Stimulated activated CD4-positive, alpha-beta T cell treated with anti-CD3 and anti-CD28 coated beads, Interleukin-2, amount 100 ng/mL, for 48 hours (primary cell): ENCODE measurements around the gene SEMA4D.

Experiments used
- DNase-seq, 2 donors: peaks; one replicate each; pipeline ENCODE4 v3.0.0-alpha.2; 2020

Gene SEMA4D

DNA sequence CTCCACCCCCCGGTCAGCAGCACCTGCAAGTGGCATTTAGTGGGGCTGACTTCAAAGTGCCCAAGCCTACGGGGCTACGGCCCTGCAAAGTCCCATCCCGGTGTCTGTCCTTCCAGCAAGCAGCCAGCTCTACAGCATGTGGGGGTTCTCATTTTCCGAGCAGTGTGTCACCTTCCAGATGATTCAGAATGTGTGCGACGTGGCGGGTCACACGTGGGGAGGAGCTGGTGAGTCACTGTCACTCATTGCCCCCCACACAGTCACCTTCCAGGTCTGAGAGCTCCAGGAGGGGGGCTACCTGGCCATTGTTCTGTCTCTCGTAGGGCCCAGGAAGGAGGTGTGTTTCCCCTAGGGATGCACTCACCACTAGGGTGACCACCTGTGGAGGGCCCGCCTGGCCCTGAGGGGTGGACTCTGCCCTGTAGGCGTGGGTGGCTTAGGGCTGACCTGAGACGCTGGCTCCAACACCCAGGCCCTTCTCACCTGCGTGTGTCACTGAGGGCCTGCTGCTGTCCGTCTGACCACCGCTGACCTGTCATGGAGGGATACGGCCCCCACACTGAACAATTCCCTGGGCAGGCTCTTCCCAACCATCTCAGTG is 70.2 kb downstream of the SEMA4D start:
- DNase-seq, result peak; percentile 71 to 73

DNA sequence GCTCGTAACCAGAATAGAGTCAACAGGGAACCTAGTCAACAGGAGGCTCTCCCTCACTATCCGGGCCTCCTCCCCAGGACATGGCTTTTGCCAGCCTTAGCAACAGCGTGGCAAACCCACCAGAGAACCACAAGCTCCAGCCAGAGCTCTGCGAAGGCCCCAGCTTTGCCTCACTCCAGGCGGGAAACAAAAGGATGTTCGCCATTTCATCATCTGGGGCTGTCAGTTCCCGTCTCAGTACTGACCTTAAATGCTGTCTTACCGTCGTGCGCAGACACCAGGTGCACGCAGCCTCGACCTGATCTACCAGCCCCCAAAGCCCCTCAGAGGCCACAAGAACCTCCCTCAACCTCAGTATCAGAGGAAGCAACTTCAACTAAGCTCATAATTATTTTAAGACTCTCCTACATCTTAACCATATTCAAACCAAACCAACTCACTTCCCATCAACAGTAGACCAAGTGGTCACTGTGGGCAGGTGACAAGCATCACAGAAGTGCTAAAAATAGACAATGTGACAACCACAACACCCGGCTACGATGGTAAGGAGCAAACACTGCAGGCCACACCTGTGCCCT is 71.4 kb downstream of the SEMA4D start:
- DNase-seq, result no peak

DNA sequence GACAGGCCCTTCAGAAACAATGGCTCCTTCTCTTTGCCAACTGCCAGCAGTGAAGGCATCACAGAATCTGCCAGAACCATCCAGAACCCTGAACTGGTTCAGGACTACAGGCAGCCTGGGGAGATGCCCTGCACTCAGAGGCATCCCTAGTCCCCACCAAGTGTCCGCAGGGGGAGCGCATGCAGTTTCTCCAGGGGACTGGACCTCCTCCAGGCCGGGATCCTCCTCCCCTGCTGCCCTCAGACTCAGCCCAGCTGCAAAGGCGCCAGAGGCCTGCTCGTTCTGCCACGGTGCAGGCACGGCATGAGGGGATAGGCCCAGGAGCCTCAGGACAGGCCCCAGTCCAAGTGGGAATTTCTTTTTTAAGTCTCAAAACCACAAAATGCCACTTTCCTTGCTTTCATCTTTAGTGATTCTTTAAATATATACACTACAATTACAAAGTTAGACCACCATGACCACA is 72.0 kb downstream of the SEMA4D start:
- no peak for DNase-seq

DNA sequence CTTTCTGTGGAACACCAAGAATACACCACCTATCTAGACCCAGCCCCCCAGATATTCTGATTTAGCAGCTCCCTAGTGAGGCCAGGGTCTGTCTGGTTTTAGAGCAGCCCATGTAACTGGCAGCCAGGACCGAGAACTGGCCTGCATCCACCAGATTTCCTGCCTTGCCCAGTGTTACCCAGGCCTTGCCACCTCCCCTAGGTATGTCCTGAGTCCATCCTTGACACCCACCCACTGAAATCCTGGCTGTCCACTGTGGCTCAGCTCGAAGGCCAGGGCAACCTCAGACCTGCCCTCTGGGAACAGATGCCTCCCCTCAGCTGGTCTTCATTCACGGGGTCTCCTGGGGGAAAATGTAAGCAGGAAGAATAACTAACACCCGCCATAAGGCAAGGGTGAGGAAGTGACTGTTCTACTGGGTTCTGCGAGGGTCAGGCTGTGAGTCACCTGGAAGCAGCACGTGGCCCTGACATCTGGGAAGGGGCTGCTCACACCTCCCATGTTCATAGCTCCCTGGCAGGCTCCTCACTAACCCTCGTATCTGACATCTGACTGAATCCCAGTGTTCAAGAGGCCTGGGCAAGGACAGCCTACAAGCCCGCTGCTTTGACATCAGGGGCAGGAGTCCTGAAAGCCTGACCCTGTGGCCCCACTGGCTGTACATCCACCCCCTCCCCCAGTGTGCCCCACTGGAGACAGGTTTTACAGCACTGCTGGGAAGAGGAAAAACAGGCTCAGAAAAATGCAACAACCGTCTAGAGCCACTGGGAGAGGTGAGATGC is 72.7 kb downstream of the SEMA4D start:
- DNase-seq, result no peak

DNA sequence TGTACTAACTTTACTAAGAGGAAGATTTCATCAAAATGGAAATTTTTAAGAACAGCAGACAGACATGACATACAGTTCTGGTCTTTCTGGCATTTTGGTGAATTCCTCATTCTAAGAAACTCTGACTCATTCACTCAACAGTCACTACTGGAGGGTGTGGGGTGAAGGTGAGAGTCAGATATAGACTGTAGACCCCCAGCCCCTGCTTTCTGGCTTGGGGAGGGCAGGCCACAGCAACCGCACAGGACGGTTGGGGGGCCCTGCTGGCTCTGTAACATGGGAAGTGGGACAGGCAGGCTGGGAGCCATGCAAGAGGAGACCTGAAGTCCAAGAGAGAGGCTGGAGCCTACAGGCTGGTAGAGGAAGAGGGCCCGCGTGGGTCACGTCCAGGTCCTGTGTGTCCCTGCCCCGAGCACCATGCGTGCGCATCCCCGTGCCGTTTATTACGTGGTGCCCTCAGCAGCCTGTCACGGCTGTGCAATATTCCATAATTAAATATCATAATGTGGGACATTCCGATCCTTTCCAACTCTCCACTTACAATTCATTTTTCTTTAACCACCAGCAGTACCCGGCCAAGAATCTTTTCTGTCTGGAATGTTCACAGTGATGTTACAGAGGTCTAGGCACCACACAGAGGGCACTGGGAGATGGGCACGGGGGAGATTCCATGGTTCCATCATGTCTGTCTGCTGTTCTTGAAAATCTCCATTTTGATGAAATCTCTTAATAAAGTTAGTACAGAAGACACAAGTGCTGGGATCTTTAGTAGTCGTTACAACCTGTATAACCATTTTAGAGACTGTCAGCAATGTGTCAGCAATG is 75.5 kb downstream of the SEMA4D start:
- peak in 1 of 2 donors; percentile 51 for DNase-seq

DNA sequence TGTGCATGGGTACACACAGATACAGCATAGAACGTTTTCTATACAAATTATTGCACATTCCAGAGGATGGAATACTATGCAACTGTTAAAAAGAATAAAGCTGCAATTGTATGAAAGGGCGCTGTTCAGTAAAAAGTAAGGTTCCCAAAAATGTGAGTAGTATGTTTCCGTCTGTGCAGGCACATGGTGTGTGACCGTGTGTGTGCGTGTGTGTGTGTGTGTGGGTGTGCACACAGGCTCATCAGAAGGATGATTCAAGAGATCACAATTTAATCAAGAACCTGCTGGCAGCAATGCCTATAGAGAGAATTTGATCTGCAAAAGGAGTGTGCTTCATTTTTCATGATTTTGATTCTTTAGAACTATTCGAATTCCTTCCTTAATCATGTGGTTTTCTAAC is 76.3 kb downstream of the SEMA4D start:
- DNase-seq, result no peak

DNA sequence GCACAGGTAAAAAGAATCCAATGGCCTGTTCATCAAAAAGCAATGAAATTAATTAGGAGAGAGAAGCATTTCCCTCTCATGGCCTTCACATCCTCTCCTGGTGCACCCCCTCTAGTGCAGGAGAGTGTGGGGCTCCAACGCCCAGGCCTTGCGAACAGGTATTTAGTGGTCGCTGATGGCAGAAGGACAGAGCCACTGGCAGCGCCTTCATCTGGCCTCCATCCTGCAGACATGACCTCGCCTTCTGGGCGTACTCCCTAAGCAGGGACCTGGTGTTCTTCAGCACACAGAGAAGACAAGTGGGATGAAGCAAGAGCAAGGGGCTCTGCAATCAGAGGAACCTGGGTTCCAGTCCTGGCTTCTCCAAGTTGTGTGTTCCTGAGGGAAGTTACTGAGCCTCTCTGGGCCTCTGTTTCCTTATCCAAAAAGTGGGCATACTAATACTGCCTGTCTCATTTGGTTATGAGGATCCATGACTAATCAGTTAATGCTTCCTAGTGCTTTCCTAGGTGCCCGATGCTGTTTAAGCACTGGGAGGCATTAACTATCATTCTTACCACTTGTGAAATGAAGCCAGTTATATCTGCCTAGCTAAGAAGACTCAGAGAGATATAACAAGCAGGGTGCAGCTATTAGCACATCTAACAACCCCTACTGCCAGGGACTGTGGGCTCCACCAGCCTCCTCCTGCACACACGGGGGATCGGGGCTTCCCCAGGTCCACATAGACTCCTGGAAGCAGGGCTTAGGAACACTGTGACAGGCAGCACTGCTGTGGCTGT is 77.3 kb downstream of the SEMA4D start:
- DNase-seq, result no peak

DNA sequence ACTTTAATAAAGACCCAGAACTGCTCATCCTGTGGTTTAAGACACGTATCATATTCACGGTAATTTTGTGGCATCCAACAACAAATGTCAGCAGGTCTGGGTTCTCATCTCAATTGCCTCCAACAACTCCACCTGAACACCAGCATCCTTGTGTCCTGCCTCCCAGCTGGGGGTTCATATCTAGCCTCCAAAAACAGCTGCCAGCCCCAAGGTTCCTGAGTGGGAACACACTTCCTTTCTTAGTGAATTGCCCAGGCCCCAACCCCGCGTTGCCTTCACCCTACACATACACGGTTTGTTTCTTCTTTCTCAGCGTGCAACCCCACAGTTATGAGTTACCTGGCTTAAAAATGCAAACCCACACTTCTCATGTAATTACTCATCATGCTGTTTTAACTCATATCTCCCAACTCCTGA is 77.9 kb downstream of the SEMA4D start:
- peak in 1 of 2 donors; percentile 57 for DNase-seq

DNA sequence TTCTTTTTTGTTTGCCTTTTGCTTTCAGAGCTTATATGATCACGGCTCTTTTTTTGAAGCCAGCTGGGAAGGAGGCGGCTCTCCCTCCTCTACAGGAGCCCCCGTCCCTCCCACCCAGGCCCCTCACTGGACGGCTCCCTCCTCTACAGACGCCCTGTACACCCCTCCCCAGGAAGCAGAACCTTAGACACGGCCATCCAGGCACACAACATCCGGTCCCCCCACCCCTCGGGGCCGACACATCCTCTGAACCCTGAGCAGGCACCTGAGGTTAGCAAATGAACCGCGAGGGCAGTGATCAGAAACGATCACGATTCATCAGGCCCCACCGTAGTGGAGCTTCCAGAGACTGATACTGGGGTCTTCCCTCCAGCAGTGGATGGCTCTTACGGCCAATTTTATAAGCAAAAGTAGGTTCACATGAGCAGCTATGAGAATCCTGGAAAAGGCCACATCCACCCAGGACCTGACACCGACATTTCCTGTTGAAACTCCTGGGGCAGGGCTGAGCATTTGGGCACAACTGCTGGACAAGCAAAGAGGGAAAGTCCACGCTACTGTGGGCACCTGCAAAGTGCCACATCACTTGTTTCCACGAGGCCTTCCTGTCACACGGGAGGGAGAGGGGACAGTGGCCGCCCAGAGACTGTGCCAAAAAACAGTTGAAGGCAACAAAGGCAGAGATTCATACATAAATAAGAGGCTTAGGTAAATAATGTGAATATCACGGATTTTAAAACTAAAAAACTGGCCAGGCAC is 78.9 kb downstream of the SEMA4D start:
- DNase-seq, result peak; percentile 54 to 57

DNA sequence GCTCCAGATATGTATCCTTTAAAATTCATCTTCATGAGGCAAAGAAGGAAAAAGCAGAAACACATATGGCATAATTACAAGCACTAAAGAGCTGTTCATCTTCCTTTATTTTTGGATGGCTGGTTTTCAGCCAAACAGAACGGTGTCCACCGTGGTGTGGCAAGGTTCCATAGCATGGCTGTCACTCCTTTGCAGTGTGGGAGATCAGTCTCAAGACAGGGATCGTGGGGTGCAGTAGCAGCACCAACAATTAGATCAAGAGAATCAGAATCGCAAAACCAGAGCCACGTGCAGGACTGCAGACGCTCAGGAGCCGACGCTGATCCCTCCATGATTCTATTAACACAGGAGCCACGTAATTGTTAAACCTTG is 79.5 kb downstream of the SEMA4D start:
- no peak for DNase-seq

DNA sequence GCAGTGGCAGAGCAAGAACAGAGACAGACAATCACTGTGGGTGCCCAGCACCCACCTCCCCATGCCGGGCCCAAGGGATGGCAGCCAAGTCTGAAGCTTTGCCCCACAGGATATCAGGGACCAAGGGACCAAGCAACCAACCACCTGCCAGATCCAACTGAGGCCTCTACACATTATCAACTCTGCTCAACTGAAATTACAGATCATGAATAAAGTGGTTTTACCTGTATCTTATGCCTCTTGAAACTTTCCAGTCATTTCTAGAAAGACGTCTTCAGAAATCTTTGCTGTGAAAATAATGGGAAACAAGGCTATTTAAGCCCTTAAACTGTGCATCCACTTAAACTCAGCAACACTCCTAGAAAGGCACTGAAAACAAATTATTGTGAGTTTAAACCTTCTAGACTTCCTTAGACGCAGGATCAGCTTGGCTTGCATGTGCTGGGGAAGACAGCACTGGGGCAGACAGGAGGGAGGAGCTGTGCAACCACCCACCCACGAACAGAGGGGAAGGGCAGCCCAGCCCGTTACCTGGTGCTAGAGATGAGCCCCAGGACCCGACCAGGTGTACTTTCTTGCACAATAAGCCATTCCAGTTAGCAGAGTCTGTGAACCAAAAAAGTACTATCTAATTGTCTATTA is 80.0 kb downstream of the SEMA4D start:
- no peak for DNase-seq

DNA sequence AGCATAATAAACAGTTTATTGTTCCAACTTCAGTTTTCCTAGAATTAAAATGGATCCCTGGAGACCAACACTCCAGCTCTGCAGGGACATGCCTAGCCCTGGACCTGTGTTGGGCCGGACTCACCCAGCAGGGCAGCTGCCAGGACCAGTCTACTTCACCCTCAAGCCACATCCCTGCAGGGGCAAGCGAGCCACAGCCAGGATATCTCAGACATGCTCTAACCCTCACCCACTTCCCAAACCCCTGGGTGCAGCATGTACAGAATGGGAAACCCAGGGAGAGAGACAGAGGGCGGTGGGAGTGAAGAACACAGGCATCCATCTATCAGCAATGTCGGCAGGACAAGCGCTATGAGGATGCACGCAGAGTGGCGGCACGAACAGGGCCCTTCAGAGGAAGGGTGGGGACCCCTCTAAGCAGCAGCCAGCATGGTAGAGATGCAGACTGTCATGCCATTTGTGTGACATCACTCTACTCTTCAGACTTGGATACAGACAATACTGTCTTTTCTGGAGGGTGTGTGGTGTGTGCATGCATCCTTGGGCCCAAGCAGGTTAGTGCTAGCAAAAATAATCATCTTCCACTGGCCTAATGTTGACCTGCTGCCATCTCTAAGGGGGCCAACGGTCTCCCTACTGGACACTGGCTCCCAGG is 83.1 kb downstream of the SEMA4D start:
- no peak for DNase-seq

DNA sequence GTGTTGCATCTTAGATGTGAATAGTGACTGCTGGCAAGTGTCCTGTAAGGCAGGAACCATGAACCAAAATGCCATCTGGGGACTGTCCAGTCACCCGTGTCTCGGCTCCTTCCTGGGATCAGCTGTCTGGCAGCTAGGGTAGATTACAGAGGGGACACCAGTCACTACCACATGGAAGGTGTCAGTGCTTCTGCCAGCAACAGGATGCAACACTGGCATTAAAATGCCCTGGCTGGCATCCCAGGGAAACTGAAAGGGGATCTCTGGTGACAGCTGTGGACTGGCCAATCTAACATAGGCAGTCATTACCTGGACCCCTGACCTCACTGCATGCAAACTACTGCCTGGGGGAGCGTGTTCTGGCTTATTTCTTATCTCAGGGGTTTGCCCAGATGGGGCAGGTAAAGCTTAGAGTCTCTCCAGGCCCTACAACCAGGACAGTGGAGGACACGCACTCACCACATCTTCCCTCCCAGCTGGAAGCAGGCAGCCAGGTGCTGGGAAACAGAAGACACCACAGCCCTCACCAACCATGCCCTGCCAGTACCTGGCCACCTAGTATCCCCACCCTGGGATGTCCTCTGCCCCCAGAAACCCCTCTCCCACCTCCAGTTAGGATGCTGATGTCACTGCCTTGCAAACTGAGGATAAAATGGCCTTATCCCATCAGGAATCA is 83.8 kb downstream of the SEMA4D start:
- no peak for DNase-seq

DNA sequence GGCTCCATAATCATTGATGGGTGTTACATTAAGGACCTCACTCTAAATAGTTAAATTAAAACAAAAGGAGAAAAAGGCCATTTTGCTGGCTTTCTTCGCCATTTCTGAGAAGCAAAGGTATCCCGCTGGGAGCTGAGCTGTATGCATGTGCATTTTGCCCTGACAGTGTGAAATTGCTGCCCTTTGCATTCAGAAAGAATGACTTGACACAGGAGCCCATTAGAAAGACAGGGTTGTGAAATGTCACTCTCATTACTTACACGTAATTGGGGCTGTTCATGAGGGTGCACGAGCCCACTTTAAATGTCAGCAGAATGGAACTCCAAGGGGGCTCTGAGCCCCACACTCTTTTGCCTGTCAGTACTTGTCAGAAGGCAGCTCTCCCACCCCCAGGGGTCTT is 85.0 kb downstream of the SEMA4D start:
- DNase-seq, result no peak

DNA sequence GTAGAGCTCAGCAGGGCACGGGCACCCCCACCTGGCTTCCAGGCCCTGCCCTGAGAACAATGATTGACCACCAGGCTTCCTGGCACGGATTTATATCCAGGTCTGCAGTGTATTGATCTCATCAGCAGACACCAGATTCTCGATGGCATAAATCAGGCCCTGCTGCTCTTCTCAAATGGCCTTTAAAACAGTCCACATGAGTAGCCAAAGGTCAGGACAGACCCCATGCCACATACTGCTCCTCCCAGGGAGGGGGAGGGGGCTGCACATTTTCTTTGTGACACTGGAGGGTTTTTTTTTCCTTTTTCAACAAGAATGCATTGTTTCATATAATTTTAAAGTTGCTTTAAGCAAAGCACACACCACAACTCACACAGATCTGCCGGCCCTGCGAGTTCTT is 85.4 kb downstream of the SEMA4D start:
- no peak for DNase-seq

DNA sequence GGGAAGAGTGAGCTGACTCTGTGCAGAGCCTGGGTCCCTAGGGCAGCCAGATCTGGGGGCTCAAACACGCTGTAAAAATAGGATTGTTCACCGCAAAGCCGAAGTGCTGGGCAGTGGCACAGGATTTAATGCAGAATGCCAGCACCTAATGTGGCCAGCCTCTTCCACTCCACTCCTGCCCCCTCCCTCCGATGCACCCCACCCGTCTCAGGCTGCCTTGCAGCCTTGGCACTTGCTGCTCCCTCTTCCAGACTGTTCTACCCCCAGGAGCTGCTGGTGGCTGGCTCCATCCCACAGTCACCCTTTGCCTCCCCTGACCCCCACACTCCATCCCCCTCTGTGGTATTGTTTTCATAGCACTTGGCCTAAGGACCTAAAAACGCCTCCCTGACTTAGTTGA is 86.2 kb downstream of the SEMA4D start:
- no peak for DNase-seq

DNA sequence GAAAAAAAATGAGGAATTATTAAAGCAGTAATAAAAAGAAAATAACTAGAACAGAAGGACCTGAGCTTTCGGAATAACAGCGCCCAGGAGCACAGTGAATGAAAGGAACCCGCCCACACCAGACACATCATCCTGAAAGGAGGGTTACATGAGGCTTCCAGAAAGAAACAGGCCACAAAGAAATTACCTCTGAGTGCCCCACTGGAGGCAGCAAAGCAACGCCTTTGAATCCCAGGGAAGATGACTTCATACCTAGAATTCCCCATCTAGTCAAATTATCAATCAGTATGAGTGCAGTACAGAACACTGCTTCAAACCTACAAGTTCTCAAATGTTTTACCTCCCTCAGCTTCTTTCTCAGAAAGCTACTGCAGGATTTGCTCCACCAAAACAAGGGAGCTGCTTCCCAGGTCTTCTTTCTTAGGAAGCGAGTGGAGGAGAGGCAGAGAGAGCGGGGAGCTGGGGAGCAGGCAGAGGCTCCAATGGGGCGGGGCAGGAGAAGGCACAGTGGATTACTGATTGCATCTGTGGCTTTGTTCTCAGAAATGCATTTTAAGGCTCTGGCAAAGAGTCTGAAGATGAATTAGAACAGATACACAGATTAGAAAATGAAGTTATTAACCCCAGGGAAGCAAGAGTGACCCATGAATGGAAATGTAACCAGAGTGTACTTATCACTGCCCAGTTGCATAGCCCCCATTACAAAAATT is 87.1 kb downstream of the SEMA4D start:
- peak; percentile 51 to 59 for DNase-seq

DNA sequence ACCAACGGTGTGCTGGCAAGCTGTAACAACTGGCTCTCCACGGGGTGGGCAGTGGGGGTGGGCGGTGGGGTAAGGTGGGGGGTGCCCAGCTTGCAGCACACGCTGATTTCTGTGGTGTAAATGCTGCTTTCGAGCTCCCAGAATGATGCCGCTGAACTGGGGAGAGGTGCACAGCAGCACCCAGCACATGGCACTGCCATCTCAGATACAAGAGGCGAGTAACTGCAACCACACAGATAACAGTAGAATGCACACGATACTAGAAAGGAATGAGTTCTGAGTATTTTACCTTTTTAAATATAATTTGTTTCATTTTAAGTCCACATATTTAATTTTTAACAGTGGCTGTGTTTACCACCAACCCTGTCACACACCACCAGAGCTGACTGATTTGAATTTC is 87.9 kb downstream of the SEMA4D start:
- DNase-seq, result no peak

DNA sequence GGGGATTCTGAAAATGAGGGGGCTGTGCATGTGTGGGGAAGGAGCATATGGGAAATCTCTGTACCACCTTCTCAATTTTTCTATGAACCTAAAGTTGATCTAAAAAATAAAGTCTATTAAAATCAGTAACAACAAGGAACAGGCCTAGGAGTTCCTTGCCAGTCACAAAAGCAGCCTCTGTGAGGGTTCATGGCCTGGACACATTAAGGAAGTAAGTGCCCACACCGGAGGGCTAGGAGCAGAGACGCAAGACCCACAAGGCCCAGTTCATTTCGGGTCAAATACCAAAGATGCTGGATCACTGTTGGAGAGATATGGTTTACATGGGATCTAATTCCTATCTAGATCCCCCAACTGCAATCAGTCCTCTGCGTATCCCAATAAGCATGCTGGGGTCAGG is 88.4 kb downstream of the SEMA4D start:
- DNase-seq, result no peak
